GM21723 (cell line): ENCODE data around the gene MUC6.

ENCODE experiments used
- ATAC-seq: cut with Tn5 transposase; IDR thresholded peaks from one replicate; pipeline ENCODE4 v1.9.1; 2021; ENCODE audit warnings: mild to moderate bottlenecking, moderate library complexity; ENCODE audit not compliant: unreplicated experiment

The MUC6 gene

GRCh38 chr11:1072116-1072820, 35.8 kb upstream of the MUC6 start:
- no peak for ATAC-seq

- no peak for ATAC-seq
Measured at GRCh38 chr11:1071571-1072115, 35.1 kb upstream of the MUC6 start.

- no peak for ATAC-seq
Measured at GRCh38 chr11:1070594-1071462, 34.3 kb upstream of the MUC6 start.

GRCh38 chr11:1069740-1070139, 33.2 kb upstream of the MUC6 start:
- no peak for ATAC-seq

- no peak for ATAC-seq
Measured at GRCh38 chr11:1067812-1068496, 31.4 kb upstream of the MUC6 start.

GRCh38 chr11:1064167-1064566, 27.6 kb upstream of the MUC6 start:
- no peak for ATAC-seq

GRCh38 chr11:1062075-1062820, 25.7 kb upstream of the MUC6 start:
- no peak for ATAC-seq

GRCh38 chr11:1060852-1061616, 24.5 kb upstream of the MUC6 start:
- ATAC-seq, result no peak

GRCh38 chr11:1060410-1060809, 23.9 kb upstream of the MUC6 start:
- ATAC-seq, result no peak

GRCh38 chr11:1059759-1060158, 23.2 kb upstream of the MUC6 start:
- ATAC-seq, result no peak

- ATAC-seq, result no peak
Measured at GRCh38 chr11:1057806-1058205, 21.3 kb upstream of the MUC6 start.

GRCh38 chr11:1055990-1056771, 19.7 kb upstream of the MUC6 start:
- no peak for ATAC-seq

- no peak for ATAC-seq
Measured at GRCh38 chr11:1055109-1055703, 18.7 kb upstream of the MUC6 start.

GRCh38 chr11:1054143-1055108, 17.9 kb upstream of the MUC6 start:
- ATAC-seq, result no peak

GRCh38 chr11:1053121-1053901, 16.8 kb upstream of the MUC6 start:
- no peak for ATAC-seq

- ATAC-seq, result no peak
Measured at GRCh38 chr11:1052133-1053011, 15.9 kb upstream of the MUC6 start.
